Esophagus muscularis mucosa (tissue), 4 donors: Measurements from ENCODE around the gene MAN1C1. TPM values are rescaled to one million over a fixed set of nuclear protein-coding genes. Genes with fewer than 3 reads are reported as not detected.
A peak's percentile ranks its signal among the peaks of the same experiment; 100 is the strongest.

ENCODE experiments used
- DNase-seq: peaks from one replicate; pipeline ENCODE4 v3.0.0-alpha.2; 2017; ENCODE audit errors: extremely low spot score
- H3K27ac ChIP-seq, 4 donors: fragments of 200-600 bp; sonication (generic); replicated peaks in 1 of 4; 1 replicate in 3 of 4; 2 replicates in 1 of 4; pipeline ENCODE4 v1.5.1; 2016 to 2019; ENCODE audit warnings: mild to moderate bottlenecking in 1 of 4
- H3K27me3 ChIP-seq, 4 donors: fragments of 200-600 bp; sonication (generic); one replicate each; pipeline versions ENCODE4 v1.5.1 to v1.6.0; 2016 to 2019
- H3K36me3 ChIP-seq, 4 donors: fragments of 200-600 bp; sonication (generic); one replicate each; pipeline ENCODE4 v1.5.1; 2016 to 2019
- H3K4me1 ChIP-seq, 4 donors: fragments of 200-600 bp; sonication (generic); one replicate each; pipeline ENCODE4 v1.5.1; 2016 to 2019
- H3K4me3 ChIP-seq, 4 donors: fragments of 200-600 bp; sonication (generic); 1 replicate in 2 of 4; 2 replicates in 2 of 4; pipeline ENCODE4 v1.5.1; 2016 to 2019; ENCODE audit warnings: mild to moderate bottlenecking in 4 of 4, moderate library complexity in 1 of 4
- H3K9me3 ChIP-seq, 4 donors: fragments of 200-600 bp; sonication (generic); 1 replicate in 3 of 4; 2 replicates in 1 of 4; pipeline ENCODE4 v1.5.1; 2016 to 2019
- CTCF ChIP-seq, 3 experiments: fragments of 200-600 bp in 2 of 3; fragments of 450-650 bp in 1 of 3; sonication (generic) in 2 of 3; IDR thresholded peaks; one replicate each; pipeline ENCODE4 v1.5.1; 2017 to 2019; ENCODE audit warnings: antibody characterized with exemption in 3 of 3, mild to moderate bottlenecking in 2 of 3, moderate library complexity in 1 of 3
- EP300 ChIP-seq: sonication (generic); formaldehyde crosslinking; IDR thresholded peaks from one replicate; pipeline ENCODE4 v1.6.1; 2017; ENCODE audit warnings: antibody characterized with exemption
- POLR2A ChIP-seq: fragments of 450-650 bp; IDR thresholded peaks from one replicate; pipeline ENCODE4 v1.6.1; 2017; ENCODE audit warnings: antibody characterized with exemption, moderate library complexity, mild to moderate bottlenecking, low read depth
- POLR2AphosphoS5 ChIP-seq, 2 donors: sonication (generic); formaldehyde crosslinking; IDR thresholded peaks; one replicate each; pipeline ENCODE4 v1.6.1; 2017; ENCODE audit warnings: antibody characterized with exemption in 2 of 2
- WGBS: methylation state at CpG from one replicate; pipeline ENCODE4 v1.1.5; 2018; 5-methylcytosine and 5-hydroxymethylcytosine counted together
- intact Hi-C: fragments of 100-400 bp; cut with DNase I; formaldehyde crosslinking; loops from one replicate; pipeline ENCODE4 v1.15.1; 2023
- total RNA-seq, 4 donors: library from RNA; depleted of rRNA; stranded (reverse); fragments of >200 nt; gene quantifications; one replicate each; pipeline versions ENCODE4 v1.1.0 to v1.2.1, GENCODE V29; 2016

Gene MAN1C1
- total RNA-seq, 4 donors from 2014 or later = 20.2 to 22.8 (median 20.7) TPM

- peaks cover 0 to 16% (median 0%) of the 10 kb centered on the region in 4 donors for H3K36me3 ChIP-seq
- H3K4me3 ChIP-seq = no peak overlapping the region
- no peak overlapping the region for H3K27ac ChIP-seq
- intact Hi-C loops = no loop called here
- no peaks in the 10 kb centered on the region for H3K27me3 ChIP-seq
- no peaks in the 10 kb centered on the region for H3K9me3 ChIP-seq
- DNase-seq = no peak
- 93% methylated on average over 13 of the region's 13 CpGs for WGBS
- TF ChIP-seq POLR2AphosphoS5 (IDR thresholded peaks at IDR 0.05) (no peak), EP300 (no peak), POLR2A (no peak), CTCF (IDR thresholded peaks at IDR 0.05) (no peak)
- H3K4me1 ChIP-seq = peaks cover 19 to 45% (median 28%) of the 10 kb centered on the region in 4 donors
Observed at GRCh38 chr1:25684216-25684965, 67.8 kb downstream of the MAN1C1 start.

GRCh38 chr1:25685211-25685750 is 68.7 kb downstream of the MAN1C1 start:
- Histone ChIP-seq H3K9me3 (no peaks in the 10 kb centered on the region), H3K27me3 (no peaks in the 10 kb centered on the region), H3K36me3 (peaks cover 0 to 16% (median 0%) of the 10 kb centered on the region in 4 donors), H3K4me1 (peaks cover 21 to 45% (median 29%) of the 10 kb centered on the region in 4 donors), H3K4me3 (no peak overlapping the region), H3K27ac (no peak overlapping the region)
- intact Hi-C loops = no loop called here
- 97% methylated on average over 6 of the region's 11 CpGs for WGBS
- no peak for DNase-seq
- no peak for TF ChIP-seq CTCF (IDR thresholded peaks at IDR 0.05)
- TF ChIP-seq POLR2AphosphoS5 (IDR thresholded peaks at IDR 0.05) = no peak
- no peak for TF ChIP-seq POLR2A
- TF ChIP-seq EP300 = no peak

- intact Hi-C loops = no loop called here
- no peaks in the 10 kb centered on the region for H3K9me3 ChIP-seq
- no peak overlapping the region for H3K27ac ChIP-seq
- 95% methylated on average over 19 of the region's 19 CpGs for WGBS
- no peak for DNase-seq
- peaks cover 0 to 16% (median 0%) of the 10 kb centered on the region in 4 donors for H3K36me3 ChIP-seq
- H3K4me3 ChIP-seq = no peak overlapping the region
- no peaks in the 10 kb centered on the region for H3K27me3 ChIP-seq
- peaks cover 21 to 45% (median 29%) of the 10 kb centered on the region in 4 donors for H3K4me1 ChIP-seq
- no peak for TF ChIP-seq POLR2A
- no peak for TF ChIP-seq EP300
- TF ChIP-seq CTCF (IDR thresholded peaks at IDR 0.05) = no peak
- no peak for TF ChIP-seq POLR2AphosphoS5 (IDR thresholded peaks at IDR 0.05)
Observed at GRCh38 chr1:25685938-25686665, 69.5 kb downstream of the MAN1C1 start.

GRCh38 chr1:25687221-25688017 is 70.8 kb downstream of the MAN1C1 start:
- WGBS = 90% methylated on average over 6 of the region's 6 CpGs
- Histone ChIP-seq H3K27ac (peak overlapping the region in 1 of 4 donors; percentile 72), H3K36me3 (peaks cover 0 to 16% (median 0%) of the 10 kb centered on the region in 4 donors), H3K9me3 (no peaks in the 10 kb centered on the region), H3K4me1 (peaks cover 21 to 47% (median 29%) of the 10 kb centered on the region in 4 donors), H3K4me3 (no peak overlapping the region), H3K27me3 (no peaks in the 10 kb centered on the region)
- TF ChIP-seq POLR2A = no peak
- TF ChIP-seq CTCF (IDR thresholded peaks at IDR 0.05) = no peak
- no peak for TF ChIP-seq POLR2AphosphoS5 (IDR thresholded peaks at IDR 0.05)
- TF ChIP-seq EP300 = no peak
- DNase-seq = no peak
- intact Hi-C loops = no loop called here
